NCI-H2107 treated with DMSO at 0.1 percent for 48 hours (cell line): Measurements from ENCODE around the gene FTCD.

Experiments
- DNase-seq: peaks from one replicate; lab custom pipeline; 2025; ENCODE audit not compliant: unreplicated experiment; lab: John Stamatoyannopoulos, UW

The FTCD gene

GRCh38 chr21:46154155-46154954, 1.0 kb downstream of the FTCD start:
- DNase-seq, result no peak

DNA sequence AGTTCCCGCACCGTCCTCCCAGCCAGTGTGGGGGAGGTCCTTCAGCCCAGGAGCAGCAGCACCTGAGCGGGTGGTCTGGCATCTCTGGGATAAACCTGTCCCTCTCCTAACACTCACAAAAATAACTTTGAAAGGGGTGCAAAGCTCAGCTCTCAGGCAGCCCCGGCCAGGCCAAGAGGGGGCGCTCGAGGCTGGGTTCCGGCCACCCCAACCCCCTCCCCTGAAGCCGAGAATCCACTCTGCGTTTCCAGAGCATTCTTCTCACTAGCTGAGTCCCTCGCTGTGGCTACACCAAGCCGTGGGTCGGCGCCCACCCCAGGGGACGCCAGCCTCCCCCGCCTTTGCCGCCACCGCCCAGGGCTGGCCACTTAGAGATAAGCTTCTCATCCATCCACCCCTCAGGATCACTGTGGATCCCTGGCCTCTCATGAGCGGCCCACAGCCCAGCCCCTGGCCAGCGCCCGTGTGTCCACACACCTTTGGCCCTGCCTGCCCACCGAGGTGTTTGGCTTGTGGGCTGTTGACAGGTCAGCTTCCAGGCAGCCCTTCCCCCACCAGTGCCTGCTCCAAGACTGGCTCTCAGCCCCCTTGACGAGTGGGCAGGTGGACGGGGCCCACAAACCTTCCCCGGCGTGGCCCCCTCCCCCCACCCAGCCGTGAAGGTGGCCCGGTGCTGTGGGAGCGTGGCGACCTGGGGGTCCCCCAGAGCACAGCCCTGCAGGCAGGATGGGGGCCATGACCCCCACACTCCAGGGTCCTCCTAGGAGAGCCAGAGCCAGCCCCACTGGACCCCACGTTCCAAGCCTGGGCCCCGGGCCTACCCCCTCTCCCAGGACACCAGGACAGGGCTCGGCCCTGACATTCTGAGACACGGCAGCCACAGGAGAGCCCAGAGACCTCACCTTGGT, 1.9 kb downstream of the FTCD start:
- DNase-seq, result no peak

GRCh38 chr21:46152927-46153246, 2.5 kb downstream of the FTCD start:
- DNase-seq, result no peak

- DNase-seq, result no peak
These were observed 3.1 kb downstream of the FTCD start for GRCh38 chr21:46151989-46152926.

GRCh38 chr21:46151261-46151988, 4.0 kb downstream of the FTCD start:
- no peak for DNase-seq

DNA sequence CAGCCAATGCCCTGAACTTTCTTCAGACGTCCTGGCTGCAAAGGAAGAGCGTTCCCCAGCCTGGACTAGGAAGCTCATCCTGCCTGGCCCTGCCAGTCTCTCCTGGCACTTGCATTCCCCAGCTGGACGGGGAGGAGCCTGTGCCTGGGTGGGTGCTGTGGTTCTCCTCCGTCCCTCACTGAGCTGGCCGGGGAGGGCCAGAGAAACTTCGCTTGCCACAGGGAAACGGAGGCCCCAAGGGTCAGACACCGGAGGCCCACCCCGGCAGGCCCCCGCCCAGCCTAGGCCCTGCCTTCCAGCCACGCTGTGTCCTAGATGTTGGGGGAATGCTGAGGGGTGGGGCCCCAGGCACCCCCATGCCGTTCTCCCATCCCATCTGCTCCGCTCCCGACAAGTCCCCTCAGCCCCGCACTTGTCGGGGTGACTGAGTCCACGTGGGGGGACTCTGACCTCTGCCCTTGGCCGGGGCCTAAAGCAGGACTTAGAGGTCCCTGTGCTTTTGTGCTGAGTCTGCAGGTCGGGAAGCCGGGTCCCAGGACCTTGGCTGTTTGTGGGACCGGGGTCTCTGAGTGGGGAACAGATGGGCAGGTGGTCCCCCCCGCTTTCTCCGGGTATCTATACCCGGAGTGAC, 4.8 kb downstream of the FTCD start:
- DNase-seq, result no peak

- no peak for DNase-seq
These were observed 5.3 kb downstream of the FTCD start for GRCh38 chr21:46150073-46150472.

DNA sequence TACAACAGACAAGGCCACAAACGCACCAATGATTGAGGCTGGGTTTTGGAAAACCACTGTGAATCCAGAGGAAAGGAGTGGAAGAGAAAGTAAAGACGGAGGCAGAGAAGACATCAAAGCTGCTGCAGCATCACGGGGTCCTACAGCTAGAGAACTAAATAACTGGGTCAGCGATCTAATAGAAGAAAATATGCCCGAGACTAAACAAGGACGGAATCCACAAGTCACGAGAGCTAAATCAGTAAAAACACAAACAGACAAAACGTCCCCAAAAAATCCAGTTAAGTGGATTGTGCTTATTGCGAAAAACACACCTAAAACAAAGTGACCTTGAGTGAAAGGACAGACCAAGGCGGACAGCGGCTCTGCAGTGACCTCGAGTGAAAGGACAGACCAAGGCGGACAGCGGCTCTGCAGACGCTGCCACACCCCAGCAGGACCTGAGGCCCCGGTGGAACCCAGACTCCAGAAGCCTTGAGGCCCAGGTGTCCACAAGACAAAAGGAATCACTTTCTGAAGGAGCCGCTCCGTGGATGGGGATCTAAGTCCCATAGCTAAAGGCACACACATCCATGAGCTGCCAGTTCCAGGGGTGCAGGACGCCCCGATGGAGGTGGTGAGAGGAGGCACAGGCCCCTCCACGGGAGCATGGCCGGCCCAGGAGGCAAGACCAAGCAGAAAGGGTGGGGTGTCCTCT, 6.0 kb downstream of the FTCD start:
- DNase-seq, result no peak

GRCh38 chr21:46148106-46148505, 7.3 kb downstream of the FTCD start:
- DNase-seq, result no peak

- DNase-seq, result peak; percentile 26
These were observed 8.0 kb downstream of the FTCD start for GRCh38 chr21:46147429-46147828.

DNA sequence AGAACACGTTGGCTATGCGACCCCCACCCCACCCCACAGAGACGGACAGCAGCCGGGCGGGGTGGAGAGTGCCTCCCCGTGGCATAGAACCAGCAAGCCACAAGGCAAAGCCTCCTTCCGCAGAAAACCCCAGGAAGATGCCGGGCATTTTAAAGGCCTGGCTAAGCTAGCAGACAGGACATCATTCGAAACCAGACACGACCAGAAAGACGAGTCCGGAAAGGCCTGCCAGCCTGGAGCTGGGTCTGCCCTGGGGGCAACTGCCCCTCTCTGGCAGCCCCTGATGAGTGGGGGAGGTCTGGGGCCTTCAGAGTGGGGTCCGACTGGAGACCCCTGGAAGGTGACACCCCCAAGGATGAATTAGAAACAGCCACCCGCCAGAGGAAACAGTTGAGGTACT, 8.5 kb downstream of the FTCD start:
- no peak for DNase-seq

- DNase-seq, result no peak
These were observed 9.3 kb downstream of the FTCD start for GRCh38 chr21:46145840-46146691.

DNA sequence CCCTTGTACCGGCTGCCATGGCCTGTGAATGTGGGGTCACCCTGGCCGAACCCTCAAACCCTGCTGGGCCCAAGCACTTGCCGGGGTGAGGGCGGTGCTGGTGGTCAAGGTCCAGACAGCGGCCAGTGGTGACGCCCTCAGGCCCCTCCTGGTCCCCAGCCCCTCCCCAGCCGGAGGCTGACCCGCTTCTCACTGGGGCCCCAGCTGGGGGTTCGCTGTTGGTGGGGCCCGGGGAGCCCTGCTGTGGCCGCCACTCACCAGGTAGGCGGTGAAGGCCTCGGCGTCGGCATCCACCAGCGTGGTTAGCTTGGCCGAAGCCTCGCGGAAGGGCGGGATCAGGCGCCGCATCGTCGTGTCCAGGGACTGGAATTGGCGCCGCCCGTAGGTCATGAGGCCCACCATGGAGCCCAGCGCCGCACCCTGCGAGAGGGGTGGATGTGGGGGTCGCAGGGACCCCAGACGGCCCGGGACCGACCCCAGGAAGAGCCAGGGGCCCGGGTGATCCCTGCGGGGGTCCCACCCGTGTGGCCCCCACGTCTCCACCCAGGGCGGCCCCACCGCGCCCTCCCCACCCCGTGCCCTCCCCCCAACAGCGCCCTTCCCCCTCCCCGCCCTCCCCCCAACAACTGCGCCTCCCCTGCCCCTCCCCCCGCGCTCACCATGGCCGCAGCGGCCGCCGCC, 10.1 kb downstream of the FTCD start:
- DNase-seq, result no peak

DNA sequence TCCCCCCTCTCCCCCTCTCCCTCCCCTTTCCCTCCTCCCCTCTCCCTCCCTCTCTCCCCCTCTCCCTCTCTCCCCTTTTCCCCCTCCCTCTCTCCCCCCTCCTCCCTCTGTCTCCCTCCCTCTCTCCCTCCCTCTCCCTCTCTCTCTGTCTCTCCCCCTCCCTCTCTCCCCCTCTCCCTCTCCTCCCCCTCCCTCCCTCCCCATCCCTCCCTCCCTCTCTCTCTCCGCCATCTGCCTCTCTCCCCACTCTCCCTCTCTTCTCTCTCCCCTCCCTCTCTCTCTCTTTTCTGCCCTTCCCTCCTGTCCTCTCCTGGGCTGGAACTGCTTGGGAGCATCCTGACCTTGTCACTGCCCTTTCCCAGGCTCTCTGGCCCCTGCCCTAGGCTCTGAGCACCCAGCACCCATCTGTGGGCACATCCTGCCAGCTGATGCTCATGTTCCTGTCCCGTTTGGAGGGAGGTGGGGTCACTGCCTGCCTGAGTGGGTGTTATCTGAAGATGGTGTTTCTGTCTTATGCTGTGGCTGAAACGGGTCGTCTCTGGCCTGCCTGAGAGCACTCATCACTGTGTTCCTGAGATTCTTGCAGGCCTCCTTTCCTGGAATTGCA, 10.8 kb downstream of the FTCD start:
- DNase-seq, result no peak

DNA sequence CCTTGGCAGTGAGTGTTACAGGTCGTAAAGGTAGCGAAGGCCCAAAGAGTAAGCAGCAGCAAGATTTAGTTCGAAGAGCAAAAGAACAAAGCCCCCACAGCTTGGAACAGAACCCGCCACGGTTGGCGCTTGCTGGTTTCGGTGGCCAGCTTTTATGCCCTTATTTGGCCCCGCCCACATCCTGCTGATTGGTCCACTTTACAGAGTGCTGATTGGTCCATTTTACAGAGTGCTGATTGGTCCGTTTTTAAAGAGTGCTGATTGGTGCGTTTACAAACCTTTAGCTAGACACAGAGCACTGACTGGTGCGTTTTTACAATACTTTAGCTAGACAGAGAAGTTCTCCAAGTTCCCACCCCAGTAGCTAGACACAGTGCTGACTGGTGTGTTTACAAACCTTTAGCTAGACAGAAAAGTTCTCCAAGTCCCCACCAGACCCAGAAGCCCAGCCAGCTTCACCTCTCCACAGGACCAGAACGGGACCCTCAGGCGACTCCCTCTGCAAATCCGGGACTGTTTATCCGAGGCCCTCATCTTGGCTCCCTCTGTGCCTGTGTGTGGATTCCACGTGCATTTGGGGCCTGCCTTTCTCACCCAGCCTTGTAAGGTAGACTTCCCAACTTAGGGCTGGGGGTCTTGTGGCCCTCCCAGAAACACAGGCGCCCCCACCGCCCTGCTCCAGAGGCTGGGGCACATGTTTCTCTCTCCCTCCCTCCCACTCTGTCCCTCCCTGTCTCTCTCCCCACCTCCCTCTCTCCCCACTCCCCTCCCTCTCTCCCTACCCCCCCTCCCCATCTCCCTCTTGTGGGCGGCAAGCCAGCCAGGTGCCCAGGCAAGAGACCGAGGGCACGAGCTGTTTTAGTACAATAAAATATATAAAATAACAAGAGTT, 12.6 kb downstream of the FTCD start:
- no peak for DNase-seq

- DNase-seq, result no peak
These were observed 13.4 kb downstream of the FTCD start for GRCh38 chr21:46141767-46142581.
